Stimulated activated CD8-positive, alpha-beta memory T cell treated with anti-CD3 and anti-CD28 coated beads, Interleukin-2, amount 100 ng/mL, for 48 hours (primary cell): ENCODE data around the gene MED23.
"Not testable (repeated sequence)": the region's sequence is repeated elsewhere in the genome, so short reads cannot be mapped to it uniquely, and the experiment has no call there.

Experiments
- DNase-seq, 2 donors: peaks; one replicate each; pipeline ENCODE4 v3.0.0-alpha.2; 2020; ENCODE audit warnings: low read depth in 2 of 2

MED23 gene

DNA sequence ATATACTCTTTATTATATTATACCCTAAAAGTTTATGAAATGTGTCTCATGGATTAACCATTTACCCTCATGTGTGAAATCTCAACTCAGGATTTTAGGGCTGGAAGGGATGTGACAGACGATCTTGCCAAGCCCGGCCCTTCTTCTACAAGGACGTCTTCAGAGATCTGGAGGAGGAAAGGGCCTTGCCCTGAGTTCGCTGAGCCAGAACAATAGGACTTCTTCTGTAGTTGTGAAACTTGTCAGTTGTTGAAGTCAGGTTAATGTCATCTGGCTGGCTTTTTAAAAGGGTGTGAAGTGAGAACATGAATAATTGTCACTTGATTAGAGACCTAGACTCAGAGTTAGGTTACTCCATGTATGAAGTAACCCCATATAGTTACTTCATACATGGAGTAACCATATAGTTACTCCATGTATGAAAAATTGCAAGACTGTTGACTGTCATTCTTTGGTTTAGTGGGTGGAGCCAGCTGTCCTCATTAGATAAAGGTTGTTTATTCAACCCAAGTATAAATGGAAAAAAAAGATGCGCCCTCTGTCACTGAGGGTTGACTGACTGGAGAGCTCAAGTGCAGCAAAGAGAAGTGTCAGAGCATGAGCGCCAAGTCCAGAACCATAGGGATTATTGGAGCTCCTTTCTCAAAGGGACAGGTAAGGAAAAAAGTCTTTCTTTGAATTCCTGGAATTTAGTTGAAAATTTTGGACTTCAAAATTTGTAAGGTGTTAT is 55.2 kb downstream of the MED23 start, which contains the start of gene ARG1:
ARG1 (plus strand) TSS at position 541 of the 730 bp plus-strand sequence; CDS start at position 598, 57 bp downstream.
- DNase-seq, result no peak

DNA sequence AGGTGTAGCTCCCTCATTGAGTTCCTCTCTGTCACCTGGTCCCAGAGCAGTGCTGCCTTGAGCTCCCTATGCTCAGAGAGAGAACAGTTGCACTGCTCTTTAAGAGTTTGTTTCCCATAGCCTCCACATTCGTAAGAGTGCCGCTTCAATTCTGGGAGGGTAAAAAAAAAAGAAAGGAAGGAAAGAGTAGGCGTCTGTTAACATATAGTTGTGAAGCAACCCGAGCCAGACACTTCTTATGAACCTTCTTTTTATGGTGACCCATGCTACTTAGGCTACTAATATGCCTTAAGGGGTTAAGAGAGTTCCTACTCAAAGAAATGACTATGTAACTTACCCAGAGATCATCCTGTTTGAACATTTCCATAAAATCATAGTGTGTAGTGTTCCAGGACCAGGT is 59.3 kb downstream of the MED23 start:
- no peak for DNase-seq

DNA sequence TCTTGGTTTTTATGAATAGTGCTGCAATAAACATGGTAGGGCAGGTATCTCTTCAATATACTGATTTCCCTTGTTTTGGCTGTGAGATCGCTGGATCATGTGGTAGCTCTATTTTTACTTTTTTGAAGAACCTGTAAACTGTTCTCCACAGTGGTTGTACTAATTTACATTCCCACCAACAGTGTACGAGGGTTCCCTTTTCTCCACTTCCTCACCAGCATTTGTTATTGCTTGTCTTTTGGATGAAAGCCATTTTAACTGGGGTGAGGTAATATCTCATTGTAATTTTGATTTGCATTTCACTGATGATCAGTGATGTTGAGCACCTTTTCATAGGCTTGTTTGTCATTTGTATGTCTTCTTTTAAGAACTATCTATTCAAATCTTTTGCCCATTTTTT is 63.0 kb downstream of the MED23 start:
- DNase-seq, result no peak

DNA sequence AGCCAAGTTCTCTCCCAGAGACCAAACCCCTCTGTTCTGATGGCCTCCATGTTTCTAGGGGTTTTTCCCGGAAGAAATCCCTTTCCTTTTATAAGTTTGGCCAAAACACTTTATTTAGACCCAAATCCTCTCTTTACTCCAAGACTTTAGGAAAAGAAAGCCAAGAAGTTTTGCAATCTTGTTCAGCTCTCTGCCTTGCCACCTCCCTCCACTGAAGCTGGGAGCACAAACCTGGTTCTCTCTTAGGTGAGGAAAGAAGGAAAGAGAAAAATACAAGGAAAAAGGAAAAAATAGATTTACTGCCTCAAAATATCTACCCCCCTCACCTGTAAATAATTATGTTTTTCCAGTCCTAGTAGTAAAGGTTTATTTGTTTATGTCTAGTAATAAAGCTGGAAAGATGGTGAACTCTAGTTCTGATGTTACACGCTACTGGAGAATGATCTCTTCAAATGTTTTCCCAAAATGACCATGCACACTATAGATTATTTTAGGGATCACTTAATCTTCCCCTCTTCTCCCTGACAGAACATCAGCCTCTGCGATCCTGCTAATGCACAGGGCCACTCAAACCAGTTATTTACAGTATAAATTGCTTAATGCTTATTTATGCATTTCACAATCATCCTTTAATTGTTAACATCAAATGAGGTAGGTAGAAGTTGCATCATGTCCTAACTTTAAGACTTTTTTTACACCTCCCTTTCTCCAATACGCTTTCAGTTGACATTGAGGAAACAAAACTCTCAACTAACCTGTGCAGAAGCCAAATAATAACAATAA is 65.9 kb downstream of the MED23 start:
- no peak for DNase-seq

DNA sequence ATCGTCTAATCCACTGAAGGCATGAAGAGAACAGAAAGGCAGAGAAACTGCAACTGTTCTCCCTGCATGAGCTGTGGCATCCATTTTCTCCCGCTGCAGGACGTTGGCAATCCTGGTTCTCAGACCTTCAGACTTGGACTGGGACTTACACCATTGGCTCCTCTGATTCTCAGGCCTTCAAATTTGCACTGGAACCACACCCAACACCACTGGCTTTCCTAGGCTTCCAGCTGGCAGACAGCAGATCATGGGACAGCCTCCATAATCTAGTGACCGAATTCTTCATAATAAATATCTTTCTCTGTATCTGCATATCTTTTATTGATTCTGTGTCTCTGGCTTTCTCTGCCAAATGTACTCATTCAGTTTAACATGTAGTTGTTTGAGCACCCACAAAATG is 69.1 kb downstream of the MED23 start:
- DNase-seq, result no peak

DNA sequence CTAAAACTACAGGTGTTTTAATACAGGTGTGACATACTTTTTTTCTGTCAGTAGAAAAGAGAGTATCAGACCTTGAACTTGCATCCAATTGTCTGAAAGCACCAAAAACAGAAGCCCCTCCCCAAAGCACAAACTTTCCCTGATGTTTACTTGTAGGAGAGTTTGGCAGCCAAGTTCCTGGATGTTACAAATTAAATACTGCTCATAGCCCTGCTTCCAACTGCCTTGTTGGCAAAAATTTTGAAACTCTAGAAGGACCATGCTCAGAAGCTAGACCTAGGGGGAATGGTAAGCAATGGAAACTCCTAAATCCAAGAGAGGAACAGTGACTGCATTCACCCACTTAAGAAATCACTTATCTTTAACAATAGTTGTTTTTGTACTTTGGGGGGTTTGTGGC is 72.0 kb downstream of the MED23 start:
- no peak for DNase-seq

DNA sequence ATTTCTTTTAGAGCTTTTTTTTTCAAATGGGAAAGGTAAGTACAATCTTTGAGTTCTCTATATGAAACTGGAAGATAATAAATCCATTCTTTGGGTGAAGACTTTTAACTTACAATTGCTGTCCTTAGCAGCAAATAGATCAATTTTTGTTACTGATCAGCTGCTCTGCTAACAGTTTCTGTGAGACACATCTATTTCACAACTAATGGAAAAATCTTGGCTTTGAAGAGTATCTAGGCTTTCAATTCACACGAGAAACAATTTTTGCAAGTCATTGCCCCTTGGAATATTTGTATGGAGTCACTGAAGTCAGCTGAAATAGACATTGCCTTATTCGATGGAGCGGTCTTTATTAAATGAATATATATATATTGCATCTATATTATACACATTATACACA is 75.5 kb downstream of the MED23 start:
- DNase-seq, result no peak

DNA sequence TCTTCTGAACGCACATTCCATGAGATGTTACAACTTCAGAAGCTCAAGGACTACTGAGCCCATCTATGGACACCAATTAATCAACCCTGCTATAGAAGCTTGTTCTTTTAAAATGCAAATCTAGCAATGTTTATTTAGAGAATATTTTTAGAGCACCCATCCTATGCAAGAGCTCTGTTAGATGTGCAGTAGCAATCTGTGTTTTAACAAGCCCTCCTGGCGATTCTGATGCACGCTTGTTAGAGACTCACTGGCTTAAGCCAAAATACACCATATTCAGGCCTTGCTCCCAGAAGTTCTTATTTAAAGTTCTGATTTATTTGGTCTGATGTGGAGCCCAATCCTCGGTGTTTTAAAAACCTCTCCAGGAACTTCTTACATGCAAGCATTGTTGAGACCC is 76.1 kb downstream of the MED23 start:
- DNase-seq, result no peak

DNA sequence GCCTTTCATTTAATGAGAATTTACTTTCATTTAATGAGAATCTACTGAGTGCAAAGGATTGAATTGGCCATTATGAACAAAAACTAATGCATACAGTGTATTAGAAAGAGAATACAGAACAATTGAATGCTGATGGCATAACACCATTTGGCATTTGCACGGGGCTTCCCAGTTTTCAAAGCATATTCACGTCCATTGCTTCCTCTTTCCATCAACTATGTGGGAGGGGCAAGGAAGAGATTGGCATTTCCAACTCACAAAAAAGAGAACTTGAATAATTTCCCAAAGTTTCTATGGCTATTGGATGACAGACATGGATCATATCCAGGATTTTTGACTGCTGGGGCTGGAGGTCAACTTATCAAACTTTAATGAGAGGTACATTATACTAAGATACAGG is 78.2 kb downstream of the MED23 start:
- no peak for DNase-seq

DNA sequence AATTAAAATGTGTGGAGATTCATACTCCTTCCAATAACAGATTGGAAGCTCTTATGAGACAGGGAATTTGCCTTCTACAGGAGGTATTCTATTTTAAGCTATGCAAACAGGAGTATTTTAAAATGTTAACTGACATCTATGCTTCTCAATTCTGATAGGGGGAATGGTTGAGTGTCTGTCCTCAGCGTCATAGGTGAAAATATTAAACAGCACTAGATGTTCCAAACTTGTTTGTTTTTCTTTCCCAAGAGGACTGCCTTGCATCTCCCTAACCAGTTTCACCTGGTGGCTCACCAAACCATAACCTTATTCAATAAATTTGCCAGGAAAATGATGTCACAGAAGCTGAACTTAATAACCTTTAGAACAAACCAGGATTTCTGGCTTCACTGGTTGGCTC is 79.6 kb downstream of the MED23 start:
- DNase-seq, result no peak

DNA sequence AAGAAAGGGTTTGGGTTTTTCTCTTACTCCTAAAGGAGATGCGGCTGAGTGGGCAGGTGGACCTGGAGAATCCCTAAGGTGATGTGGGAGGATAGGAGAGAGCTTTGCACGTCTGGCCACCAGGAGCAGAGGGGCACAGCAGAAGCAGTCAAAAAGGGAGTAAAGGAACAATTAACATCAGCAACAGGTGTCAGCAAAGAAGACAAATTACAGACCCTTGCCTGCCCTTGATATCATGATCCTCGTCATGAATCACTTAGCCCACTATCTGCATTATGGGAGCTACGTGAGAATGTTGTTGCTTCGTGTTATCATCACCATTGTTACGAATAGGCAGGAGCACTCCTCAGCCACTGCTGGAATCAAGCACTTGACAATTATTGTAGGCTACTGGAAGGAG is 80.6 kb downstream of the MED23 start:
- no peak for DNase-seq

DNA sequence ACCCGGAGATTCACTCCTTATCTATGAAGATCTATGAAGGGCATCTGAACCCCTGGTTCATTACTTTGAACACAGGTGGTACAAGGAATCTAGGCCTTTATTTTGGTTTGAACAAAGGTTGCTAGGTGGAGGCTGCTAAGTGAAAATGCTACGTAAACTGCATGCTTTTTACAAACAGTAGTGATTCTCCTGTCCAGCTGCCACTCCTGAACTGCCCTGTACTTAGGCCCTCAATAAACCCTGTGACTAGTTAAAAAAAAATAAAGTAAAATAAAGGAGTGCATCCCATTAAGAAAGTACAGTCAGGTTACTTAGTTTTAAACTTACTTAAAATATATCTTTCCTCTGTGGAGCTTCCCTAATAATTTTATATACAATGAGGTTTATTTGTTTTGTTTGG is 82.7 kb downstream of the MED23 start:
- no peak for DNase-seq

DNA sequence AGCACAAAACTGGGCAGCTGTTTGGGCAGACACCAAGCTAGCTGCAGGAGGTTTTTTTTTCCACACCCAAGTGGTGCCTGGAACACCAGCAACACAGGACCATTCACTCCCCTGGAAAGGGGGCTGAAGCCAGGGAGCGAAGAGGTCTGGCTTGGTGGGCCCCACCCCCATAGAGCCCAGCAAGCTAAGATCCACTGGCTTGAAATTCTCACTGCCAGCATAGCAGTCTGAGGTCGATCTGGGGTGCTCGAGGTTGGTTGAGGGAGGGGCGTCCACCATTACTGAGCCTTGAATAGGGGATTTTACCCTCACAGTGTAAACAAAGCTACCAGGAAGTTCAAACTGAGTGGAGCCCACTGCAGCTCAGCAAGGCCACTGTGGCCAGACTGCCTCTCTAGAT is 89.4 kb downstream of the MED23 start:
- not testable (repeated sequence) for DNase-seq

DNA sequence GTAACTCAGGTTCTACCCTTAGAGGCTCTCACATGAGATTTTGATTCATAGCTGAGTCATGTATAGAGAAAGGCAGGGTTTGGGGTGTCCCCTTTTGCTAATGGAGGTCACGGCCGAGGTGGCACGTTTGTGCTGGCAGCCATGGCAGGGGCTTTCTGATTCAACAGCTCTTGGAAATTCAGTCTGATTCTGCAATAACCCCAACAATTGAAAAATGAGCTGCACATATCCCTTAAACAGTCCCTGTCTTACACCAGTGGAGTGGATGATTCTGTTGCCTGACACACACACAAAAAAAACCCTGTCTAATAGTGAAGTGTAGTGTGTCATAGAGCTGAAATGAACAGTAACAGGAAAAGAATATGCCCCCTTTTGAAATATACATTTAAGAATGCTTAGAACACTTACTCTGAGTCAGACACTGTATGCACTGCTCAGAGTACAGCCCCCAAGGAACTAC is 95.4 kb downstream of the MED23 start:
- DNase-seq, result peak; percentile 40 to 42

DNA sequence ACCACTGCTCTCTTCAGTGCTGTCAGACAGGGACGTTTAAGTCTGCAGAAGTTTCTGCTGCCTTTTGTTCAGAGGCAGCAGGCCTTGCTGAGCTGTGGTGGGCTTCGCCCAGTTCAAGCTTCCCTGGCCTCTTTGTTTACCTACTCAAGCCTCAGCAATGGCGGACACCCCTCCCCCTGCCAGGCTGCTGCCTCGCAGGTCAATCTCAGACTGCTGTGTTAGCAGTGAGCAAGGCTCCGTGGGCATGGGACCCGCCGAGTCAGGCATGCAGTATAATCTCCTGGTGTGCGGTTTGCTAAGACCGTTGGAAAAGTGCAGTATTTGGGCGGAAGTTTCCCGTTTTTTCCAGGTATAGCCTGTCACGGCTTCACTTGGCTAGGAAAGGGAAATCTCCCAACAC is 96.4 kb downstream of the MED23 start:
- not testable (repeated sequence) for DNase-seq

DNA sequence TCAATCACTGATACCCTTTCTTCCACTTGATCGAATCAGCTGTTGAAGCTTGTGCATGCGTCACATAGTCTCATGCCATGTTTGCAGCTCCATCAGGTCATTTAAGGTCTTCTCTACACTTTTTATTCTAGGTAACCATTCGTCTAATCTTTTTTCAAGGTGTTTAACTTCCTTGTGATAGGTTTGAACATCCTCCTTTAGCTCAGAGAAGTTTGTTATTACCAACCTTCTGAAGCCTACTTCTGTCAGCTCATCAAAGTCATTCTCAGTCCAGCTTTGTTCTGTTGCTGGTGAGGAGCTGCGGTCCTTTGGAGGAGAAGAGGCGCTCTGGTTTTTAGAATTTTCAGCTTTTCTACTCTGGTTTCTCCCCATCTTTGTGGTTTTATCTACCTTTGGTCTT is 97.1 kb downstream of the MED23 start:
- DNase-seq, result not testable (repeated sequence)

DNA sequence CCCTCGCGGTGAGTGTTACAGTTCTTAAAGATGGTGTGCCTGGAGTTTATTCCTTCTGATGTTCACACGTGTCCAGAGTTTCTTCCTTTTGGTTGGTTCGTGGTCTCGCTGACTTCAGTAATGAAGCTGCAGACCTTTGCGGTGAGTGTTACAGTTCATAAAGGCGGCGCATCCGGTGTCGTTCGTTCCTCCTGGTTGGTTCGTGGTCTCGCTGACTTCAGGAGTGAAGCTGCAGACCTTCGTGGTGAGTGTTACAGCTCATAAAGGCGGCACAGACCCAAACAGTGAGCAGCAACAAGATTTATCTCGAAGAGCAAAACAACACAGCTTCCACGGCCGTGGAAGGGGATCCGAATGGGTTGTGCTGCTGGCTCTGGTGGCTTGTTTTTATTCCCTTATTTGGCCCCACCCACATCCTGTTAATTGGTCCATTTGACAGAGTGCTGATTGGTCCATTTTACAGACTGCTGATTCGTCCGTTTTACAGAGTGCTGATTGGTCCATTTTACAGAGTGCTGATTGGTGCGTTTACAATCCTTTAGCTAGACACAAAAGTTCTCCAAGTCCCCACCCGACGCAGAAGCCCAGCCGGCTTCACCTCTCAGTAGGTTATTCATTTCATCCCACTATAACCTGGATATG is 103.2 kb downstream of the MED23 start:
- DNase-seq, result no peak

DNA sequence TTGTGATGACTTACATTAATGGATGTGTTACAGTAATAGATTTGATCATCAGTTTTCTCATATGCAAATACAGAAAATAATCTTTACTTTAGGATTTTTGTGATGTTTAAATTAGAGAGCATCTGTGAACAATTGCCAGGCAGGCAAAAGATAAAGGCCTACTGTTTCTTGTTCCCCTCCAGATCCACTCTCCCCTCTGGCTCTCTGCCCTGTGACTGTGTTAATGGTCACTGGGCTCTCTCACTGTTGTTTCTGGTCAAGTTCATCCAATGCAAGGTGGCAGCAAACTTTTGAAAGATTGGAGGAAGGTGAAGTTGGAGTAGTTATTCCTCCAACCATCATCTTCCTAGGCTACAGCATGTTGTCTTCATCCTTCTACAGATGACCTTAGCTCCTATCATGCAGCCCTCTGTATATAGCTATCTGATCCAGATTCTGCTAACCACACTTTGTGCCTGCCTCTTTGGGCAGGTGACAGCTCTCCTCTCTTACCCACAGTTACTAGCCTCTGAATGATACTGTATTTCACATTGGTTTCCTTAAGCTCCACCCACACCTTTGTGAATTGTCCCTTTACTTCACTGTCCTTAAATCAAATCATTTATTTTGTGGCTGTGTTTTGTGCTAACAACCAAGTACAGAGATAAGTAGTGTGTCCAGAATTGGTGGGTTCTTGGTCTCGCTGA is 103.9 kb downstream of the MED23 start:
- DNase-seq, result no peak
